ENCODE data around the gene CLDN4. TPM values are rescaled to one million over a fixed set of nuclear protein-coding genes. Genes with fewer than 3 reads are reported as not detected.

The CLDN4 gene
- total RNA-seq, 4 donors from 2014 or later = 208 to 533 (median 298) TPM

- intact Hi-C loops (cut with DNase I; ENCODE audit: low total_unique reads) = no loop called here
- DNase-seq (ENCODE audit: low spot score in 2 of 2) = peak in 1 of 2 donors; percentile 62
- H3K4me3 ChIP-seq (ENCODE audit: low read depth, poor library complexity, severe bottlenecking) = no peak overlapping the region
- TF ChIP-seq, protein P1, sequence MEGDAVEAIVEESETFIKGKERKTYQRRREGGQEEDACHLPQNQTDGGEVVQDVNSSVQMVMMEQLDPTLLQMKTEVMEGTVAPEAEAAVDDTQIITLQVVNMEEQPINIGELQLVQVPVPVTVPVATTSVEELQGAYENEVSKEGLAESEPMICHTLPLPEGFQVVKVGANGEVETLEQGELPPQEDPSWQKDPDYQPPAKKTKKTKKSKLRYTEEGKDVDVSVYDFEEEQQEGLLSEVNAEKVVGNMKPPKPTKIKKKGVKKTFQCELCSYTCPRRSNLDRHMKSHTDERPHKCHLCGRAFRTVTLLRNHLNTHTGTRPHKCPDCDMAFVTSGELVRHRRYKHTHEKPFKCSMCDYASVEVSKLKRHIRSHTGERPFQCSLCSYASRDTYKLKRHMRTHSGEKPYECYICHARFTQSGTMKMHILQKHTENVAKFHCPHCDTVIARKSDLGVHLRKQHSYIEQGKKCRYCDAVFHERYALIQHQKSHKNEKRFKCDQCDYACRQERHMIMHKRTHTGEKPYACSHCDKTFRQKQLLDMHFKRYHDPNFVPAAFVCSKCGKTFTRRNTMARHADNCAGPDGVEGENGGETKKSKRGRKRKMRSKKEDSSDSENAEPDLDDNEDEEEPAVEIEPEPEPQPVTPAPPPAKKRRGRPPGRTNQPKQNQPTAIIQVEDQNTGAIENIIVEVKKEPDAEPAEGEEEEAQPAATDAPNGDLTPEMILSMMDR (IDR thresholded peaks at IDR 0.05) = no peak
- 24 to 29% methylated on average over 8 of the region's 8 CpGs for WGBS, 2 donors
These were observed 20.9 kb downstream of the CLDN4 start for GRCh38 chr7:73851410-73852338.

DNA sequence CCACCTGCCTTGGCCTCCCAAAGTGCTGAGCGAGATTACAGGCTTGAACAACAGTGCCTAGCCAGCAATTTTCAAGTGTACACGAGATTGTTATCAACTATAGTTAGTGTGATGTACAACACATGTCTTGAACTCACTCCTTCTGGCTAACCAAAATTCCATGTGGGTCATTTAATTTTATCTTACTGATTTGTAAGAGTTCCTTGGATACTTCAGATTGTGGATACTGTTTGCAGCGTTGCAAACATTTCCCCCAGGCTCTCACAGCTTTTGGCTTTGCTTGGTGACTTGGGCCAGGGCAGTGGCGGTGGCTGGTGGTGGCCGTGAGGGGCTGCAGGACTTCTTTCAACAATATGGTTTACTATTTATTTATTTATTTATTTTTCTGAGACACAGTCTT lies 21.7 kb downstream of the CLDN4 start:
- no peak for TF ChIP-seq POLR2A (IDR thresholded peaks at IDR 0.05)
- TF ChIP-seq, protein P1 (IDR thresholded peaks at IDR 0.05) = no peak
- WGBS, 2 donors = 66 to 82% methylated on average over 5 of the region's 5 CpGs

DNA sequence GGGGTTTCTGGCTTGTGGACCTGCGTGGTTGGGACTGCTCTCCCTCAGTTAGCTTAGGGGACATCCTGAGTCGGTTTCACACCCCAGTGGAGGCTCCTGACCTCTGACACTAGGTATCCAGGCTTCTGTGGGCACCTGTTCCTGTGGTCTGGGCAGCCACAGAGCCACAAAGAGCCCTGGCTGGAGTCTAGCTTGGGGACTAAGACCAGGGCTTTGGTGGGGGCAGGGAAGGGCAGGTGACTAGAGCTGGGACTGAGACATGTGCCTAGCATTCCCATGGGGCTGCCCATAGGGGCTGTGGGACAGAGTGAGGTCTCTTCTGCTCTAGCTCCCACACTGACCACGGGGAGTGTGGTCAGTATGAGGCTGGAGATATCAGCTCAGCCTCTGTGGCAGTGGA lies 26.1 kb downstream of the CLDN4 start:
- intact Hi-C loops (cut with DNase I; ENCODE audit: low total_unique reads) = loop anchor here (5.0 kb wide), 1 partner anchor 120 kb away; the partner anchor contains the start of gene ABHD11

More for the DNA sequence above, 21.7 kb downstream of the CLDN4 start:
- no peak overlapping the region for H3K4me3 ChIP-seq (ENCODE audit: low read depth, poor library complexity, severe bottlenecking)
- intact Hi-C loops (cut with DNase I; ENCODE audit: low total_unique reads) = no loop called here
- DNase-seq (ENCODE audit: low spot score in 2 of 2) = no peak

GRCh38 chr7:73858807-73859206 lies 28.0 kb downstream of the CLDN4 start:
- no peak for TF ChIP-seq POLR2A (IDR thresholded peaks at IDR 0.05)
- TF ChIP-seq, protein P1 (IDR thresholded peaks at IDR 0.05) = no peak
- no peak overlapping the region for H3K4me3 ChIP-seq (ENCODE audit: low read depth, poor library complexity, severe bottlenecking)
- DNase-seq (ENCODE audit: low spot score in 2 of 2) = no peak
- WGBS, 2 donors = 62 to 86% methylated on average over 2 of the region's 2 CpGs
- intact Hi-C loops (cut with DNase I; ENCODE audit: low total_unique reads) = loop anchor here (5.0 kb wide), 1 partner anchor 122 kb away; the partner anchor contains the start of gene ABHD11

More for the DNA sequence above, 26.1 kb downstream of the CLDN4 start:
- TF ChIP-seq, protein P1 (IDR thresholded peaks at IDR 0.05) = no peak
- no peak for TF ChIP-seq POLR2A (IDR thresholded peaks at IDR 0.05)
- WGBS, 2 donors = 77% methylated on average over 3 of the region's 3 CpGs
- DNase-seq (ENCODE audit: low spot score in 2 of 2) = no peak
- no peak overlapping the region for H3K4me3 ChIP-seq (ENCODE audit: low read depth, poor library complexity, severe bottlenecking)

DNA sequence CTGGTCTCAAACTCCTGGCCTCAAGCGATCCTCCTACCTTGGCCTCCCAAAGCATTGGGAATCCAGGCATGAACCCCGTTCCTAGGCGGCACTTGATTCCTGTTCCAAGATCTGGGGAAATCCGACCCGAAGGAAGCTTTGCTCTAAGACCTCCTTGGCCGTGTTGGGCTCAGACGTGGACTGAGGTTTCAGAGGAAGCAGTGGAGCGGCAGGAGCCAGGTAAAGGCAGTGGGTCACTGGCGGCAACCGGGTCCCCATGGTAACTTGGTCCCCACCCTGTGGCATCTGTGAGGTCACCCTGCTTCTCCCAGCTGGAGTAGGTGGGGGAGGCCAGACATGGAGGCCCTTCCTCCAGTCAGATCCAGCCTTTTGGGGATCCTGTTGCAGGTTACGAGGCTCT lies 30.1 kb downstream of the CLDN4 start, which contains the start of gene TMEM270:
TMEM270 (plus strand) TSS at position 301 of the 400 bp plus-strand sequence; CDS start at position 337, 36 bp downstream.
- no peak for DNase-seq (ENCODE audit: low spot score in 2 of 2)
- WGBS, 2 donors = 87 to 92% methylated on average over 10 to 11 of the region's 11 CpGs
- no peak within 1 kb of the TSS for H3K4me3 ChIP-seq (ENCODE audit: low read depth, poor library complexity, severe bottlenecking)
- intact Hi-C loops (cut with DNase I; ENCODE audit: low total_unique reads) = loop anchor here (10.0 kb wide), 1 partner anchor 104 kb away; no protein-coding TSS in a partner anchor
- TF ChIP-seq, protein P1 (IDR thresholded peaks at IDR 0.05) = no peak
- TF ChIP-seq POLR2A (IDR thresholded peaks at IDR 0.05) = no peak

Measured in lower leg skin (tissue), 4 donors.